ENCODE results near the gene PBX3.

PBX3 gene

GRCh38 chr9:126001581-126002225 is 254.5 kb downstream of the PBX3 start:
- WGBS (ENCODE audit: extremely low coverage, insufficient coverage, low lambda C conversion rate), result no CpG with 5 or more reads among the region's 24 CpGs

GRCh38 chr9:126002476-126003350 is 255.5 kb downstream of the PBX3 start:
- Histone ChIP-seq H2BK120ac (ENCODE audit: low read depth, low read length) (no peak overlapping the region), H3K56ac (ENCODE audit: low read length) (no peak overlapping the region), H3K79me1 (ENCODE audit: low read length) (no peaks in the 10 kb centered on the region), H3K27ac (ENCODE audit: low read depth, low read length) (no peak overlapping the region), H2BK5ac (ENCODE audit: low read length) (no peak overlapping the region), H3K79me2 (ENCODE audit: control insufficient read depth, insufficient read depth, low read length) (no peaks in the 10 kb centered on the region), H3K23ac (ENCODE audit: low read length) (no peak overlapping the region), H3K36me3 (ENCODE audit: control insufficient read depth, insufficient read depth, low read length) (no peaks in the 10 kb centered on the region), H3K4me2 (ENCODE audit: low read length) (no peak overlapping the region), H3K27me3 (ENCODE audit: insufficient read depth, low read length, poor library complexity) (no peaks in the 10 kb centered on the region), H3K9ac (ENCODE audit: low read length) (no peak overlapping the region), H4K8ac (ENCODE audit: low read depth, low read length) (no peak overlapping the region), H3K4ac (ENCODE audit: low read depth, low read length) (no peak overlapping the region), H2BK15ac (replicated peaks; ENCODE audit: low read depth) (no peak overlapping the region), H3K4me1 (ENCODE audit: control insufficient read depth, low read depth, low read length) (no peaks in the 10 kb centered on the region), H4K5ac (ENCODE audit: low read length) (no peak overlapping the region), H3K18ac (ENCODE audit: low read length) (no peak overlapping the region), H3K4me3 (ENCODE audit: low read length) (no peak overlapping the region), H2AK5ac (ENCODE audit: low read length) (no peak overlapping the region)
- WGBS (ENCODE audit: extremely low coverage, insufficient coverage, low lambda C conversion rate), result no CpG with 5 or more reads among the region's 21 CpGs
- DNase-seq, result no peak

More at GRCh38 chr9:126001581-126002225, 254.5 kb downstream of the PBX3 start:
- Histone ChIP-seq H3K4me3 (ENCODE audit: low read length) (no peak overlapping the region), H4K5ac (ENCODE audit: low read length) (no peak overlapping the region), H2BK120ac (ENCODE audit: low read depth, low read length) (no peak overlapping the region), H2BK15ac (replicated peaks; ENCODE audit: low read depth) (no peak overlapping the region), H2AK5ac (ENCODE audit: low read length) (no peak overlapping the region), H3K4ac (ENCODE audit: low read depth, low read length) (no peak overlapping the region), H3K56ac (ENCODE audit: low read length) (no peak overlapping the region), H3K4me1 (ENCODE audit: control insufficient read depth, low read depth, low read length) (no peaks in the 10 kb centered on the region), H3K23ac (ENCODE audit: low read length) (no peak overlapping the region), H3K18ac (ENCODE audit: low read length) (no peak overlapping the region), H2BK5ac (ENCODE audit: low read length) (no peak overlapping the region), H3K4me2 (ENCODE audit: low read length) (no peak overlapping the region), H3K36me3 (ENCODE audit: control insufficient read depth, insufficient read depth, low read length) (no peaks in the 10 kb centered on the region), H3K79me1 (ENCODE audit: low read length) (no peaks in the 10 kb centered on the region), H3K27ac (ENCODE audit: low read depth, low read length) (no peak overlapping the region), H3K9ac (ENCODE audit: low read length) (no peak overlapping the region), H3K79me2 (ENCODE audit: control insufficient read depth, insufficient read depth, low read length) (no peaks in the 10 kb centered on the region), H4K8ac (ENCODE audit: low read depth, low read length) (no peak overlapping the region), H3K27me3 (ENCODE audit: insufficient read depth, low read length, poor library complexity) (no peaks in the 10 kb centered on the region)
- no peak for DNase-seq

GRCh38 chr9:126009047-126009446 is 261.9 kb downstream of the PBX3 start:
- H3K27ac ChIP-seq (ENCODE audit: low read depth, low read length), result no peak overlapping the region
- no peaks in the 10 kb centered on the region for H3K36me3 ChIP-seq (ENCODE audit: control insufficient read depth, insufficient read depth, low read length)
- H3K79me1 ChIP-seq (ENCODE audit: low read length), result no peaks in the 10 kb centered on the region
- no peak overlapping the region for H3K9ac ChIP-seq (ENCODE audit: low read length)
- H2BK120ac ChIP-seq (ENCODE audit: low read depth, low read length), result no peak overlapping the region
- no peak overlapping the region for H4K5ac ChIP-seq (ENCODE audit: low read length)
- WGBS (ENCODE audit: extremely low coverage, insufficient coverage, low lambda C conversion rate), result no CpG with 5 or more reads among the region's 2 CpGs
- H4K8ac ChIP-seq (ENCODE audit: low read depth, low read length), result no peak overlapping the region
- DNase-seq, result peak; percentile 23
- H3K27me3 ChIP-seq (ENCODE audit: insufficient read depth, low read length, poor library complexity), result no peaks in the 10 kb centered on the region
- H3K4me3 ChIP-seq (ENCODE audit: low read length), result peak overlapping the region; percentile 6
- no peak overlapping the region for H2BK5ac ChIP-seq (ENCODE audit: low read length)
- H2BK15ac ChIP-seq (replicated peaks; ENCODE audit: low read depth), result no peak overlapping the region
- no peak overlapping the region for H2AK5ac ChIP-seq (ENCODE audit: low read length)
- no peak overlapping the region for H3K23ac ChIP-seq (ENCODE audit: low read length)
- H3K4ac ChIP-seq (ENCODE audit: low read depth, low read length), result no peak overlapping the region
- H3K79me2 ChIP-seq (ENCODE audit: control insufficient read depth, insufficient read depth, low read length), result no peaks in the 10 kb centered on the region
- H3K56ac ChIP-seq (ENCODE audit: low read length), result no peak overlapping the region
- H3K4me1 ChIP-seq (ENCODE audit: control insufficient read depth, low read depth, low read length), result no peaks in the 10 kb centered on the region
- H3K18ac ChIP-seq (ENCODE audit: low read length), result no peak overlapping the region
- no peak overlapping the region for H3K4me2 ChIP-seq (ENCODE audit: low read length)

- H3K4me2 ChIP-seq (ENCODE audit: low read length), result no peak overlapping the region
- no peak overlapping the region for H3K4me3 ChIP-seq (ENCODE audit: low read length)
- no peaks in the 10 kb centered on the region for H3K4me1 ChIP-seq (ENCODE audit: control insufficient read depth, low read depth, low read length)
- no peak for DNase-seq
- no peak overlapping the region for H3K9ac ChIP-seq (ENCODE audit: low read length)
- H3K18ac ChIP-seq (ENCODE audit: low read length), result no peak overlapping the region
- no peaks in the 10 kb centered on the region for H3K79me2 ChIP-seq (ENCODE audit: control insufficient read depth, insufficient read depth, low read length)
- H4K8ac ChIP-seq (ENCODE audit: low read depth, low read length), result no peak overlapping the region
- no peaks in the 10 kb centered on the region for H3K36me3 ChIP-seq (ENCODE audit: control insufficient read depth, insufficient read depth, low read length)
- H3K27me3 ChIP-seq (ENCODE audit: insufficient read depth, low read length, poor library complexity), result no peaks in the 10 kb centered on the region
- no peak overlapping the region for H3K56ac ChIP-seq (ENCODE audit: low read length)
- no peak overlapping the region for H3K4ac ChIP-seq (ENCODE audit: low read depth, low read length)
- no peak overlapping the region for H3K23ac ChIP-seq (ENCODE audit: low read length)
- no peak overlapping the region for H3K27ac ChIP-seq (ENCODE audit: low read depth, low read length)
- no peak overlapping the region for H2BK5ac ChIP-seq (ENCODE audit: low read length)
- H2BK120ac ChIP-seq (ENCODE audit: low read depth, low read length), result no peak overlapping the region
- WGBS (ENCODE audit: extremely low coverage, insufficient coverage, low lambda C conversion rate), result no CpG with 5 or more reads among the region's 12 CpGs
- no peak overlapping the region for H4K5ac ChIP-seq (ENCODE audit: low read length)
- H3K79me1 ChIP-seq (ENCODE audit: low read length), result no peaks in the 10 kb centered on the region
- H2AK5ac ChIP-seq (ENCODE audit: low read length), result no peak overlapping the region
- no peak overlapping the region for H2BK15ac ChIP-seq (replicated peaks; ENCODE audit: low read depth)
Observed at GRCh38 chr9:126014726-126015125, 267.6 kb downstream of the PBX3 start.

- no peak overlapping the region for H2BK5ac ChIP-seq (ENCODE audit: low read length)
- no peaks in the 10 kb centered on the region for H3K4me1 ChIP-seq (ENCODE audit: control insufficient read depth, low read depth, low read length)
- H3K9ac ChIP-seq (ENCODE audit: low read length), result no peak overlapping the region
- H2BK120ac ChIP-seq (ENCODE audit: low read depth, low read length), result no peak overlapping the region
- no peak overlapping the region for H3K4me3 ChIP-seq (ENCODE audit: low read length)
- no peaks in the 10 kb centered on the region for H3K36me3 ChIP-seq (ENCODE audit: control insufficient read depth, insufficient read depth, low read length)
- H3K4ac ChIP-seq (ENCODE audit: low read depth, low read length), result no peak overlapping the region
- no peak overlapping the region for H2AK5ac ChIP-seq (ENCODE audit: low read length)
- H3K18ac ChIP-seq (ENCODE audit: low read length), result no peak overlapping the region
- no peak overlapping the region for H2BK15ac ChIP-seq (replicated peaks; ENCODE audit: low read depth)
- no peak overlapping the region for H4K8ac ChIP-seq (ENCODE audit: low read depth, low read length)
- H3K27ac ChIP-seq (ENCODE audit: low read depth, low read length), result no peak overlapping the region
- H3K79me1 ChIP-seq (ENCODE audit: low read length), result no peaks in the 10 kb centered on the region
- H4K5ac ChIP-seq (ENCODE audit: low read length), result no peak overlapping the region
- no peaks in the 10 kb centered on the region for H3K27me3 ChIP-seq (ENCODE audit: insufficient read depth, low read length, poor library complexity)
- H3K23ac ChIP-seq (ENCODE audit: low read length), result no peak overlapping the region
- H3K79me2 ChIP-seq (ENCODE audit: control insufficient read depth, insufficient read depth, low read length), result no peaks in the 10 kb centered on the region
- no CpG with 5 or more reads among the region's 17 CpGs for WGBS (ENCODE audit: extremely low coverage, insufficient coverage, low lambda C conversion rate)
- H3K56ac ChIP-seq (ENCODE audit: low read length), result no peak overlapping the region
- H3K4me2 ChIP-seq (ENCODE audit: low read length), result no peak overlapping the region
- DNase-seq, result no peak
Observed at GRCh38 chr9:126015424-126015823, 268.3 kb downstream of the PBX3 start.
